Left ventricle myocardium inferior (tissue), 1 donor: Measurements from ENCODE around the gene TANGO2. TPM values are rescaled to one million over a fixed set of nuclear protein-coding genes. Genes with fewer than 3 reads are reported as not detected.

ENCODE experiments used
- DNase-seq: peaks from one replicate; pipeline ENCODE4 v3.0.0-alpha.2; 2020
- H3K27ac ChIP-seq: fragments of 200-600 bp; replicated peaks from 2 replicates; pipeline ENCODE4 v1.8.0; 2021
- H3K27me3 ChIP-seq: fragments of 200-600 bp; 2 replicates; pipeline ENCODE4 v1.8.0; 2021; ENCODE audit warnings: low read depth
- H3K36me3 ChIP-seq: fragments of 200-600 bp; 2 replicates; pipeline ENCODE4 v1.8.0; 2021
- H3K4me1 ChIP-seq: fragments of 200-600 bp; 2 replicates; pipeline ENCODE4 v1.8.0; 2021
- H3K4me3 ChIP-seq: fragments of 200-600 bp; 2 replicates; pipeline ENCODE4 v1.8.0; 2021; ENCODE audit warnings: mild to moderate bottlenecking, moderate library complexity
- H3K9me3 ChIP-seq: fragments of 200-600 bp; replicated peaks from 2 replicates; pipeline ENCODE4 v1.8.0; 2021
- intact Hi-C: fragments of 100-400 bp; cut with micrococcal nuclease; formaldehyde crosslinking; loops from one replicate; pipeline ENCODE4 v1.11.0; 2022
- total RNA-seq: library from RNA; stranded (reverse); fragmentation: NEBNext Ultra II Directional; extraction: Animal tissue kit (Norgen Biotek cat#: 25700); gene quantifications from one replicate; pipeline ENCODE4 v1.2.1, GENCODE V29; 2021
- TF ChIP-seq, protein P1 (sequence below): fragments of 200-600 bp; IDR thresholded peaks from 2 replicates; pipeline ENCODE4 v1.8.0; 2021; ENCODE audit warnings: antibody characterized with exemption, mild to moderate bottlenecking, borderline replicate concordance
- donor health status: DM: no; HTN: yes; CAD: no; lungs with severe emphysema.

TANGO2 gene
- total RNA-seq, 1 donor from 2014 or later: 71.7 TPM

DNA sequence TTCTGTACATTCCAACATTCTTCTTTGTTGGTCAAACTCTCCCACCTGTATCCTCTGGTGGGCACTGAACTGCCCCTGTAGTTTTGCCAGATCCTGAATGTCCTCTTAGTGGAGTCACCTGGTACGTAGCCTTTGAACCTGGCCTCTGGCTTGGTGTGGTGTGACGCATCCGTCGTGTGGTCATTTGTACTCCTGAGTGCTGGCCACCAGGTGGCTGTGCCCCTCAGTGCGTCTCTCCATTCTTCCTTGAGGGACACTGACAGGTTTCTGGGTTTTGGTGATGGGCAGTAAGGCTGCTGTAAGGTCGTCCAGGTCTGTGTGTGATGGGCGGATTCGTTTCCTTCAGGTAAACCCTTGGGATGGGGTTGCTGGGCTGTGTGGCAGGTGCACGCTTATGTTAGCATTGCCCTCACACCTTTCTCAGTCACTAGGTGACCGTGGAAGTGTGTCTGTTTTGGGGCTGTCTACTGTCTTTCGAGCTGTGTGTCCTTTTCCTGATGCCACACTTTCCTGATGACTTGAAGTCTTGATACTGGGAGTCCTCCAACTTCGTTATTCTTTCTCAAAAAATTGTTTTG lies 81.4 kb downstream of the TANGO2 start:
- Histone ChIP-seq H3K27me3 (no peaks in the 10 kb centered on the region), H3K27ac (no peak overlapping the region), H3K36me3 (peaks cover 89% of the 10 kb centered on the region), H3K4me3 (no peak overlapping the region), H3K9me3 (no peaks in the 10 kb centered on the region), H3K4me1 (no peaks in the 10 kb centered on the region)
- no peak for DNase-seq
- intact Hi-C loops: no loop called here
- TF ChIP-seq, protein P1, sequence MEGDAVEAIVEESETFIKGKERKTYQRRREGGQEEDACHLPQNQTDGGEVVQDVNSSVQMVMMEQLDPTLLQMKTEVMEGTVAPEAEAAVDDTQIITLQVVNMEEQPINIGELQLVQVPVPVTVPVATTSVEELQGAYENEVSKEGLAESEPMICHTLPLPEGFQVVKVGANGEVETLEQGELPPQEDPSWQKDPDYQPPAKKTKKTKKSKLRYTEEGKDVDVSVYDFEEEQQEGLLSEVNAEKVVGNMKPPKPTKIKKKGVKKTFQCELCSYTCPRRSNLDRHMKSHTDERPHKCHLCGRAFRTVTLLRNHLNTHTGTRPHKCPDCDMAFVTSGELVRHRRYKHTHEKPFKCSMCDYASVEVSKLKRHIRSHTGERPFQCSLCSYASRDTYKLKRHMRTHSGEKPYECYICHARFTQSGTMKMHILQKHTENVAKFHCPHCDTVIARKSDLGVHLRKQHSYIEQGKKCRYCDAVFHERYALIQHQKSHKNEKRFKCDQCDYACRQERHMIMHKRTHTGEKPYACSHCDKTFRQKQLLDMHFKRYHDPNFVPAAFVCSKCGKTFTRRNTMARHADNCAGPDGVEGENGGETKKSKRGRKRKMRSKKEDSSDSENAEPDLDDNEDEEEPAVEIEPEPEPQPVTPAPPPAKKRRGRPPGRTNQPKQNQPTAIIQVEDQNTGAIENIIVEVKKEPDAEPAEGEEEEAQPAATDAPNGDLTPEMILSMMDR: no peak

- DNase-seq: no peak
- H3K9me3 ChIP-seq: no peaks in the 10 kb centered on the region
- intact Hi-C loops: no loop called here
- TF ChIP-seq, protein P1: no peak
- H3K4me3 ChIP-seq: no peak overlapping the region
- H3K27ac ChIP-seq: no peak overlapping the region
- peaks cover 93% of the 10 kb centered on the region for H3K36me3 ChIP-seq
- H3K4me1 ChIP-seq: no peaks in the 10 kb centered on the region
- no peaks in the 10 kb centered on the region for H3K27me3 ChIP-seq
These were observed 84.7 kb downstream of the TANGO2 start for GRCh38 chr22:20105456-20106204.

DNA sequence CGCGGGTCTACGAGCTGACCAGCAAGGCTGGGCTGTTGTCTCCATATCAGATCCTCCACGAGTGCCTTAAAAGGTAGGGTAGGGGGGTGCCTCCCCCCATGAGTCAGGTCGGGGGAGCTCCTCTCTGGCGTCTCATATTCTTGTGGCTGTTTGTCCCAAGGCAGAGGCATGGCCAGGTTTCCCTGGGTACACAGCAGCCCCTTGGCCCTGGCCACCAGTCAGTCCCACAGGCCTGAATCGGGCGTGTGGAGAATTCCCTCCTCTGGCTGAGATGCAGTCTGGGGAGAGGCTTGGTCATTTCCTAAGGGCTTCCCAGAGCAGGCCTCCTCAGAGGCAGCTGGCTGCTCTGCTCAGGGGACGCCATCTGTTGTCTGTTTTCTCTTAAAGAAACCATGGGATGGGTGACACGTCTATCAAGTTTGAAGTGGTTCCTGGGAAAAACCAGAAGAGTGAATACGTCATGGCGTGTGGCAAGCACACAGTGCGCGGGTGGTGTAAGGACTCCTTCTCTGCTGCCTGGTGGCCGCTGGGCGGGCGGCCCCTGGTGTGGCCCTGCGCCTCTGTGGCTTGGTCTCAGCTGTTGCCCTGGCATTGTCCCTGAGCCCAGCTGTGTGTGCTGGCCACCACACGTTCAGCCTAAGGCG lies 85.4 kb downstream of the TANGO2 start:
- TF ChIP-seq, protein P1: no peak
- H3K36me3 ChIP-seq: peaks cover 93% of the 10 kb centered on the region
- peaks cover under 1% of the 10 kb centered on the region for H3K4me1 ChIP-seq
- DNase-seq: peak; percentile 5
- H3K27me3 ChIP-seq: no peaks in the 10 kb centered on the region
- no peaks in the 10 kb centered on the region for H3K9me3 ChIP-seq
- intact Hi-C loops: no loop called here
- H3K27ac ChIP-seq: no peak overlapping the region
- no peak overlapping the region for H3K4me3 ChIP-seq

DNA sequence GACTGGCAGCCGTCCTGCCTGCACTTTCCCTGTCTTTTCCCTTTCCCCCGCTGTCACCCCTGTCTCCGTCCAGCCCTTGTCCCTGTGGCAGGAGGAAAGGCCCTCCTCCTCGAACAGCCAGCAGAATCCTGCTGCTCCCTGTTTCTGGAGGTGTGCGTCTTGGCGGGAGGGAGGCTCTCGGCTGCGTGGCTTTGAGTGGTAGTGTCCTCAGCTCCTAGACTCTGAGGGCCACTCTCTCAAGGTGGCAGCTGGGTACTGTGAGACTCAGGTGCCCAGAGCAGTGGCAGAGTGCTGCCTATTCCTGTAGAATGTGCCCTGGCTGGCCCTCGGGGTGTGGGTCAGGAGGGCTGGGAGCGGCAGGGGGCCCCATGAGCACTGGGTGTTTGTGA lies 85.9 kb downstream of the TANGO2 start:
- intact Hi-C loops: no loop called here
- peaks cover 5% of the 10 kb centered on the region for H3K4me1 ChIP-seq
- no peak overlapping the region for H3K4me3 ChIP-seq
- no peak overlapping the region for H3K27ac ChIP-seq
- TF ChIP-seq, protein P1: no peak
- peak; percentile 12 for DNase-seq
- H3K27me3 ChIP-seq: no peaks in the 10 kb centered on the region
- no peaks in the 10 kb centered on the region for H3K9me3 ChIP-seq
- peaks cover 92% of the 10 kb centered on the region for H3K36me3 ChIP-seq

GRCh38 chr22:20107471-20107901 lies 86.6 kb downstream of the TANGO2 start:
- DNase-seq: peak; percentile 7
- H3K4me1 ChIP-seq: peaks cover 12% of the 10 kb centered on the region

More at GRCh38 chr22:20107471-20107901, 86.6 kb downstream of the TANGO2 start:
- TF ChIP-seq, protein P1: no peak
- Histone ChIP-seq H3K4me3 (no peak overlapping the region), H3K9me3 (no peaks in the 10 kb centered on the region), H3K27ac (no peak overlapping the region), H3K36me3 (peaks cover 92% of the 10 kb centered on the region), H3K27me3 (no peaks in the 10 kb centered on the region)
- intact Hi-C loops: no loop called here
